Measurements from ENCODE around the gene SPATA9. TPM values are rescaled to one million over a fixed set of nuclear protein-coding genes. Genes with fewer than 3 reads are reported as not detected.

Gene SPATA9
- total and polyA plus RNA-seq, 4 donors: 0.28 to 0.49 TPM; not detected in 2

DNA sequence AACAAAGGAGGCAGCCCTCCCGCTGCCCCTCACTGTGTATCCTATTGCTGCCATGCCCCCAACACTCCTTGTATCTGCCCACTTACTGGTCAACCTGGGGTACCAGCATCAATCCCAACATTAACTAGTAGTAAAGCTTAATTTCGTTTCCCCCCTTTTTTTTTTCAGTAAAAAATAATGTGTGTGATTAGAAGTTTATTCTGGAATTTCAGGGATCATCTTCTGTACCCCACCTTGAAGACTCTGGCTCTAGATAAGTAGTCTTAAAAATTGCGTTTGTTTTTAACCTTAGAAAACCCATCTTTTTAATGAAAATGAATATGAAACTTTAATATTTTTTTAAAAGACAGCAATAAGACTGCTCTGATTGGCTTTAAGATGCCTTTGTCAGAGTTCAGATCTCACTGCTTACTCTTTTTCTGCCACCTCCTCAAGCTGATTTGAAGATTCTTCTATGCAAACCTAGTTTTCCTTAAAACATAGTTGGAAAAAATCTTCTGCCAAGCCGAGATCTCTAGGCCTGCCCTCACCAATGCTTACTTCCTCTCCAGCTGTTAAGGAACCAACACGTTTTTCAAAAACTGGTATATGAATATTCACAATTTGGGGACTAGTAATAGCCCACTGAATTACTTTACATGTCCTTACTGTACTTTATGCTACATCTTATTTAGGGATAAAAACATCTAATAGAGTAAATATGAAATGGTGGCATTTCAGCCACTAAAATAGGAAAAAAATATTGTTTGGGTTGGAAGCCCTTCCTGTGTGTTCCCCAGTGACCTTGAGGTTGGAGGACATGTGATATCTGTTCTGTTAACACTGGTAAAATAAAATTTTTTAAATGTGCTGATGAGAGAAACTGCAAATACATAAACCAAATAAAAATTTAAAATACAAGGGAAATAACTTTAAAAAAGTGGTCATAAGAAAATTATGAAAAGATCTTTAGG, 44.3 kb upstream of the SPATA9 start:
- Histone ChIP-seq H3K36me3 (ENCODE audit: control insufficient read depth in 4 of 4, insufficient read depth in 3 of 4, low read depth in 1 of 4, low read length in 3 of 4) (no peaks in the 10 kb centered on the region), H3K4me1 (ENCODE audit: control insufficient read depth in 4 of 4, insufficient read depth in 4 of 4, low read length in 3 of 4) (peaks cover 1 to 10% (median 5%) of the 10 kb centered on the region in 4 donors), H3K9ac (ENCODE audit: low read depth in 1 of 2, low read length in 2 of 2) (no peak overlapping the region), H3K27me3 (ENCODE audit: control insufficient read depth in 4 of 4, insufficient read depth in 4 of 4, low read length in 3 of 4) (no peaks in the 10 kb centered on the region), H3K4me3 (ENCODE audit: low read depth in 1 of 3, low read length in 3 of 3) (no peak overlapping the region), H3K9me3 (ENCODE audit: control insufficient read depth in 4 of 4, low read length in 3 of 4) (no peaks in the 10 kb centered on the region), H3K27ac (ENCODE audit: low read depth in 1 of 2, low read length in 2 of 2) (no peak overlapping the region)
- WGBS: 78% methylated on average over 5 of the region's 5 CpGs
- TF ChIP-seq FOXA1 (IDR thresholded peaks at IDR 0.05): no peak
- TF ChIP-seq, protein P1, sequence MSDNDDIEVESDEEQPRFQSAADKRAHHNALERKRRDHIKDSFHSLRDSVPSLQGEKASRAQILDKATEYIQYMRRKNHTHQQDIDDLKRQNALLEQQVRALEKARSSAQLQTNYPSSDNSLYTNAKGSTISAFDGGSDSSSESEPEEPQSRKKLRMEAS (IDR thresholded peaks at IDR 0.05): no peak
- TF ChIP-seq RAD21 (IDR thresholded peaks at IDR 0.05): no peak
- TF ChIP-seq, protein P2, sequence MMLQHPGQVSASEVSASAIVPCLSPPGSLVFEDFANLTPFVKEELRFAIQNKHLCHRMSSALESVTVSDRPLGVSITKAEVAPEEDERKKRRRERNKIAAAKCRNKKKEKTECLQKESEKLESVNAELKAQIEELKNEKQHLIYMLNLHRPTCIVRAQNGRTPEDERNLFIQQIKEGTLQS (IDR thresholded peaks at IDR 0.05): no peak
- no peak for TF ChIP-seq FOXA2 (IDR thresholded peaks at IDR 0.05)
- TF ChIP-seq HNF4G (IDR thresholded peaks at IDR 0.05): no peak
- TF ChIP-seq, protein P3, sequence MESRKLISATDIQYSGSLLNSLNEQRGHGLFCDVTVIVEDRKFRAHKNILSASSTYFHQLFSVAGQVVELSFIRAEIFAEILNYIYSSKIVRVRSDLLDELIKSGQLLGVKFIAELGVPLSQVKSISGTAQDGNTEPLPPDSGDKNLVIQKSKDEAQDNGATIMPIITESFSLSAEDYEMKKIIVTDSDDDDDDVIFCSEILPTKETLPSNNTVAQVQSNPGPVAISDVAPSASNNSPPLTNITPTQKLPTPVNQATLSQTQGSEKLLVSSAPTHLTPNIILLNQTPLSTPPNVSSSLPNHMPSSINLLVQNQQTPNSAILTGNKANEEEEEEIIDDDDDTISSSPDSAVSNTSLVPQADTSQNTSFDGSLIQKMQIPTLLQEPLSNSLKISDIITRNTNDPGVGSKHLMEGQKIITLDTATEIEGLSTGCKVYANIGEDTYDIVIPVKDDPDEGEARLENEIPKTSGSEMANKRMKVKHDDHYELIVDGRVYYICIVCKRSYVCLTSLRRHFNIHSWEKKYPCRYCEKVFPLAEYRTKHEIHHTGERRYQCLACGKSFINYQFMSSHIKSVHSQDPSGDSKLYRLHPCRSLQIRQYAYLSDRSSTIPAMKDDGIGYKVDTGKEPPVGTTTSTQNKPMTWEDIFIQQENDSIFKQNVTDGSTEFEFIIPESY (IDR thresholded peaks at IDR 0.05): no peak
- no peak for TF ChIP-seq GABPA (IDR thresholded peaks at IDR 0.05 in 1 of 2, conservative IDR thresholded peaks at IDR 0.05 in 1 of 2)
- TF ChIP-seq JUND (IDR thresholded peaks at IDR 0.05): no peak
- no peak for TF ChIP-seq NR2F2 (IDR thresholded peaks at IDR 0.05)
- TF ChIP-seq, protein P4, sequence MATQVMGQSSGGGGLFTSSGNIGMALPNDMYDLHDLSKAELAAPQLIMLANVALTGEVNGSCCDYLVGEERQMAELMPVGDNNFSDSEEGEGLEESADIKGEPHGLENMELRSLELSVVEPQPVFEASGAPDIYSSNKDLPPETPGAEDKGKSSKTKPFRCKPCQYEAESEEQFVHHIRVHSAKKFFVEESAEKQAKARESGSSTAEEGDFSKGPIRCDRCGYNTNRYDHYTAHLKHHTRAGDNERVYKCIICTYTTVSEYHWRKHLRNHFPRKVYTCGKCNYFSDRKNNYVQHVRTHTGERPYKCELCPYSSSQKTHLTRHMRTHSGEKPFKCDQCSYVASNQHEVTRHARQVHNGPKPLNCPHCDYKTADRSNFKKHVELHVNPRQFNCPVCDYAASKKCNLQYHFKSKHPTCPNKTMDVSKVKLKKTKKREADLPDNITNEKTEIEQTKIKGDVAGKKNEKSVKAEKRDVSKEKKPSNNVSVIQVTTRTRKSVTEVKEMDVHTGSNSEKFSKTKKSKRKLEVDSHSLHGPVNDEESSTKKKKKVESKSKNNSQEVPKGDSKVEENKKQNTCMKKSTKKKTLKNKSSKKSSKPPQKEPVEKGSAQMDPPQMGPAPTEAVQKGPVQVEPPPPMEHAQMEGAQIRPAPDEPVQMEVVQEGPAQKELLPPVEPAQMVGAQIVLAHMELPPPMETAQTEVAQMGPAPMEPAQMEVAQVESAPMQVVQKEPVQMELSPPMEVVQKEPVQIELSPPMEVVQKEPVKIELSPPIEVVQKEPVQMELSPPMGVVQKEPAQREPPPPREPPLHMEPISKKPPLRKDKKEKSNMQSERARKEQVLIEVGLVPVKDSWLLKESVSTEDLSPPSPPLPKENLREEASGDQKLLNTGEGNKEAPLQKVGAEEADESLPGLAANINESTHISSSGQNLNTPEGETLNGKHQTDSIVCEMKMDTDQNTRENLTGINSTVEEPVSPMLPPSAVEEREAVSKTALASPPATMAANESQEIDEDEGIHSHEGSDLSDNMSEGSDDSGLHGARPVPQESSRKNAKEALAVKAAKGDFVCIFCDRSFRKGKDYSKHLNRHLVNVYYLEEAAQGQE (IDR thresholded peaks at IDR 0.05): no peak
- TF ChIP-seq, protein P5, sequence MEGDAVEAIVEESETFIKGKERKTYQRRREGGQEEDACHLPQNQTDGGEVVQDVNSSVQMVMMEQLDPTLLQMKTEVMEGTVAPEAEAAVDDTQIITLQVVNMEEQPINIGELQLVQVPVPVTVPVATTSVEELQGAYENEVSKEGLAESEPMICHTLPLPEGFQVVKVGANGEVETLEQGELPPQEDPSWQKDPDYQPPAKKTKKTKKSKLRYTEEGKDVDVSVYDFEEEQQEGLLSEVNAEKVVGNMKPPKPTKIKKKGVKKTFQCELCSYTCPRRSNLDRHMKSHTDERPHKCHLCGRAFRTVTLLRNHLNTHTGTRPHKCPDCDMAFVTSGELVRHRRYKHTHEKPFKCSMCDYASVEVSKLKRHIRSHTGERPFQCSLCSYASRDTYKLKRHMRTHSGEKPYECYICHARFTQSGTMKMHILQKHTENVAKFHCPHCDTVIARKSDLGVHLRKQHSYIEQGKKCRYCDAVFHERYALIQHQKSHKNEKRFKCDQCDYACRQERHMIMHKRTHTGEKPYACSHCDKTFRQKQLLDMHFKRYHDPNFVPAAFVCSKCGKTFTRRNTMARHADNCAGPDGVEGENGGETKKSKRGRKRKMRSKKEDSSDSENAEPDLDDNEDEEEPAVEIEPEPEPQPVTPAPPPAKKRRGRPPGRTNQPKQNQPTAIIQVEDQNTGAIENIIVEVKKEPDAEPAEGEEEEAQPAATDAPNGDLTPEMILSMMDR (IDR thresholded peaks at IDR 0.05; ENCODE audit: low read depth, low read length, missing input control): no peak
- TF ChIP-seq YY1 (IDR thresholded peaks at IDR 0.05): no peak
- TF ChIP-seq EGR1 (IDR thresholded peaks at IDR 0.05; ENCODE audit: low read depth in 2 of 2): no peak
- no peak for DNase-seq (ENCODE audit: low spot score)

All from liver (tissue), 9 donors.